HCT116 (cell line): ENCODE results near the gene CNTFR. TPM values are rescaled to one million over a fixed set of nuclear protein-coding genes. Genes with fewer than 3 reads are reported as not detected.

ENCODE experiments used
- ATAC-seq: fragments of 200-7000 bp; cut with Tn5 transposase; 2 replicates; pipeline ENCODE4 v1.9.1; 2020; ENCODE audit warnings: mild to moderate bottlenecking, moderate library complexity
- BruUV-seq: library from RNA; stranded (reverse); fragments of 400-500 nt; replicated peaks from 2 replicates; lab custom pipeline; 2021; lab: Mats Ljungman, UMichigan
- CTCF ChIA-PET: fragments of 300-600 bp; sonication (Branson Sonifier 250); formaldehyde crosslinking; loops from one replicate; lab custom pipeline; 2021; ENCODE audit warnings: antibody characterized with exemption; lab: Charles Lee
- POLR2A ChIA-PET: fragments of 300-600, 350-600 bp; sonication (Branson Sonifier 250); formaldehyde crosslinking; loops from one replicate; lab custom pipeline; 2021; ENCODE audit warnings: antibody characterized with exemption; lab: Charles Lee
- RAD21 ChIA-PET, 2 experiments: fragments of 300-600 bp; sonication (Branson Sonifier 250); formaldehyde crosslinking; loops; one replicate each; lab custom pipeline; 2023; ENCODE audit warnings: low total read pairs in 2 of 2; ENCODE audit not compliant: uncharacterized antibody in 2 of 2, unreplicated experiment in 2 of 2, low non-redundant PET in 1 of 2; lab: Charles Lee
- DNase-seq: peaks from one replicate; pipeline ENCODE4 v3.0.0-alpha.2; 2010; ENCODE audit warnings: low read depth, low spot score
- H2AFZ ChIP-seq: fragments of 200-600 bp; shearing (Covaris generic), sonication (generic); 2 replicates; pipeline ENCODE4 v1.6.1; 2017; ENCODE audit warnings: low read depth, mixed run types, mixed read lengths, antibody characterized with exemption, low read length; ENCODE audit not compliant: poor library complexity, severe bottlenecking
- H3K27ac ChIP-seq: 2 replicates; pipeline ENCODE4 v1.5.1; 2012; ENCODE audit warnings: low read depth, low read length
- H3K27me3 ChIP-seq: fragments of 200-600 bp; sonication (generic); 2 replicates; pipeline ENCODE4 v1.6.1; 2016; ENCODE audit warnings: mixed run types, low read length, mixed read lengths; ENCODE audit not compliant: insufficient read depth
- H3K36me3 ChIP-seq, 2 experiments: fragments of 200-500 bp in 1 of 2; fragments of 200-600 bp in 1 of 2; sonication (Bioruptor generic) in 1 of 2; sonication (generic) in 1 of 2; 2 replicates each; pipeline versions ENCODE4 v1.5.1 to v1.6.1; 2014 to 2016; ENCODE audit warnings: low read length in 2 of 2, inconsistent platforms in 1 of 2, mixed read lengths in 1 of 2, mixed run types in 1 of 2; ENCODE audit not compliant: insufficient read depth in 2 of 2, control insufficient read depth in 1 of 2
- H3K4me1 ChIP-seq, 2 experiments: fragments of 200-600 bp in 1 of 2; sonication (generic) in 1 of 2; 2 replicates each; pipeline versions ENCODE4 v1.5.1 to v1.6.1; 2012 to 2017; ENCODE audit warnings: low read length in 2 of 2, inconsistent platforms in 1 of 2, mild to moderate bottlenecking in 1 of 2, mixed read lengths in 1 of 2, mixed run types in 1 of 2, moderate library complexity in 1 of 2; ENCODE audit not compliant: insufficient read depth in 2 of 2, control insufficient read depth in 1 of 2
- H3K4me2 ChIP-seq: fragments of 200-600 bp; sonication (generic); 2 replicates; pipeline ENCODE4 v1.6.1; 2017; ENCODE audit warnings: mixed run types, low read length, mixed read lengths
- H3K4me3 ChIP-seq, 2 experiments: fragments of 200-600 bp in 1 of 2; sonication (generic) in 1 of 2; replicated peaks in 1 of 2; 2 replicates each; pipeline ENCODE4 v1.5.1; 2011 to 2016; ENCODE audit warnings: low read length in 2 of 2, control low read depth in 1 of 2, low read depth in 1 of 2, mild to moderate bottlenecking in 1 of 2, mixed read lengths in 1 of 2, mixed run types in 1 of 2
- H3K79me2 ChIP-seq: fragments of 200-600 bp; sonication (generic); 2 replicates; pipeline ENCODE4 v1.6.1; 2017; ENCODE audit warnings: mild to moderate bottlenecking, mixed run types, low read length, moderate library complexity, mixed read lengths; ENCODE audit not compliant: insufficient read depth
- H3K9ac ChIP-seq: fragments of 200-600 bp; sonication (generic); 2 replicates; pipeline ENCODE4 v1.6.1; 2016; ENCODE audit warnings: low read length, mixed read lengths
- H3K9me2 ChIP-seq: fragments of 200-600 bp; sonication (generic), shearing (Covaris generic); 2 replicates; pipeline ENCODE4 v1.6.1; 2017; ENCODE audit warnings: mixed run types, mild to moderate bottlenecking, moderate library complexity; ENCODE audit not compliant: insufficient read depth
- H3K9me3 ChIP-seq, 2 experiments: fragments of 200-500 bp in 1 of 2; fragments of 200-600 bp in 1 of 2; sonication (Bioruptor generic) in 1 of 2; sonication (generic) in 1 of 2; 2 replicates each; pipeline ENCODE4 v1.6.1; 2014 to 2017; ENCODE audit warnings: low read length in 2 of 2, mixed read lengths in 2 of 2, inconsistent platforms in 1 of 2, low read depth in 1 of 2, mild to moderate bottlenecking in 1 of 2, mixed run types in 1 of 2, moderate library complexity in 1 of 2; ENCODE audit not compliant: control insufficient read depth in 1 of 2, insufficient read depth in 1 of 2
- H4K20me1 ChIP-seq: fragments of 200-600 bp; sonication (generic), shearing (Covaris generic); 2 replicates; pipeline ENCODE4 v1.6.1; 2017; ENCODE audit warnings: mixed run types, mild to moderate bottlenecking, moderate library complexity; ENCODE audit not compliant: insufficient read depth
- ELF1 ChIP-seq: IDR thresholded peaks from 2 replicates; pipeline ENCODE4 v1.6.1; 2012; ENCODE audit warnings: low read depth, borderline replicate concordance
- EZH2 ChIP-seq: fragments of 200-600 bp; sonication (generic); IDR thresholded peaks from 2 replicates; pipeline ENCODE4 v1.6.1; 2017; ENCODE audit warnings: antibody characterized with exemption, mixed run types
- EZH2phosphoT487 ChIP-seq: fragments of 200-600 bp; IDR thresholded peaks from 2 replicates; pipeline ENCODE4 v1.6.1; 2018; ENCODE audit warnings: antibody characterized with exemption, borderline replicate concordance
- POLR2A ChIP-seq: IDR thresholded peaks from 2 replicates; pipeline ENCODE4 v1.7.0; 2011; ENCODE audit warnings: borderline replicate concordance; ENCODE audit not compliant: insufficient read depth, insufficient read length; ENCODE audit errors: extremely low read depth
- POLR2AphosphoS5 ChIP-seq: IDR thresholded peaks from 2 replicates; pipeline ENCODE4 v1.6.1; 2011; ENCODE audit warnings: mild to moderate bottlenecking, low read depth, low read length, moderate library complexity
- SP1 ChIP-seq: IDR thresholded peaks from 2 replicates; pipeline ENCODE4 v1.6.1; 2012; ENCODE audit warnings: low read depth
- ZFX ChIP-seq: fragments of 450-650 bp; IDR thresholded peaks from 2 replicates; pipeline ENCODE4 v1.6.1; 2017
- intact Hi-C: fragments of 100-400 bp; cut with micrococcal nuclease; formaldehyde crosslinking; loops from 2 replicates; pipeline ENCODE4 v1.10.0; 2022
- total RNA-seq: library from RNA; stranded (reverse); gene quantifications from one replicate; pipeline ENCODE4 v1.2.1, GENCODE V29; 2021; ENCODE audit not compliant: unreplicated experiment
- TF ChIP-seq, protein P1 (sequence below), 3 experiments: fragments of 200-600 bp in 1 of 3; sonication (generic) in 1 of 3; IDR thresholded peaks in 2 of 3; conservative IDR thresholded peaks in 1 of 3; 2 replicates each; pipeline ENCODE4 v1.5.1; 2012 to 2017; ENCODE audit warnings: low read depth in 2 of 3, low read length in 2 of 3, antibody characterized with exemption in 1 of 3, borderline replicate concordance in 1 of 3, control low read depth in 1 of 3, mild to moderate bottlenecking in 1 of 3, mixed read lengths in 1 of 3, mixed run types in 1 of 3, moderate library complexity in 1 of 3; ENCODE audit not compliant: insufficient read depth in 1 of 3
- TF ChIP-seq, protein P2 (sequence below): IDR thresholded peaks from 2 replicates; pipeline ENCODE4 v1.6.1; 2012

CNTFR gene
- total RNA-seq, 1 experiment from 2014 or later = not detected

DNA sequence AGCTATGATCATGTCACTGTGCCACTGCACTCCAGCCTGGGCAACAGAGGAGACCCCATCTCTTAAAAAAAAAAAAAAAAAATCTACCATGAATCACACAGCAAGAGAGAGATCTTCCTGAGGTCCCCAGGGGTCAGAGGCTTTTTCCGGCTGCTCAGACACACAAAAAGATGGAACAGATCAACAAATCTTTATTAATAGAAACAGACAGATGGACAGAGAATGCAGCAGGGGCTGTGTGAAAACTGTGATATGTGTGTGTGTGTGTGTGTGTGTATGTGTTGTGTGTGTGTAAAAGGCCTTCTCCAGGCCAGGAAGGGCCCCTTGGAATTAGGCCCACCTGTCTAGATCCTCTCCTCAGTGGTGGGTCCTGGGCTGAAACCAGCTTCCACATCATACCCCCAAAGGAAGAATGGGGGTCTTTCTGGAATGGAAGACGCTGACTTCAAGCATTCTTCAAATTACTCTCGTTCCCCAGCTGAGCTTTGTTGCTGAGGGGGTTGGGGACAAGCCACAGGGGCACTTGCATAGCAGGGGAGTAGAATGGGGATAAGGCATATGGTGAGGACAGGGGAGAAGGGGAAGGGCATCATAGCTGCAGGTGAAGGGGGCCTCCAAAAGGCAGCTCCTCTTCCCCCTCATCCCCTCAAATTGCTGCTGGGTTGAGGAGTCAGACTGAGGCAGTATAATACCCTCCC lies 45.2 kb upstream of the CNTFR start:
- H3K4me3 ChIP-seq = no peak overlapping the region
- TF ChIP-seq SP1 = no peak
- TF ChIP-seq ZFX = no peak
- no peak for TF ChIP-seq EZH2
- TF ChIP-seq POLR2A = no peak
- H3K9me3 ChIP-seq = no peaks in the 10 kb centered on the region
- H3K9me2 ChIP-seq = no peaks in the 10 kb centered on the region
- H4K20me1 ChIP-seq = no peaks in the 10 kb centered on the region
- ATAC-seq (no peak), DNase-seq (no peak)
- no peak overlapping the region for H2AFZ ChIP-seq
- no peak overlapping the region for H3K4me2 ChIP-seq
- no peak overlapping the region for H3K27ac ChIP-seq
- ChIA-PET RAD21 (interaction anchor here in 1 of 2 experiments (0.6 to 0.7 kb wide), 2 partner anchors 23 to 31 kb away, joined by 3 to 4 read pairs; no protein-coding TSS in a partner anchor), POLR2A (interaction anchor here (1.6 kb wide), 1 partner anchor 15 kb away, joined by 7 read pairs; the partner anchor contains the start of gene DCTN3), CTCF (interaction anchor here (1.0 to 2.5 kb wide), 13 partner anchors 10 to 231 kb away, joined by 3 to 21 read pairs (median 6); partner anchors contain the start of genes DCTN3, GALT and RPP25L)
- BruUV-seq = no TSS peak
- no peak overlapping the region for H3K9ac ChIP-seq
- H3K27me3 ChIP-seq = no peaks in the 10 kb centered on the region
- peaks cover 0 to 12% of the 10 kb centered on the region in 2 experiments; a peak in 2 of 4 replicates for H3K36me3 ChIP-seq
- peaks cover 10 to 41% of the 10 kb centered on the region in 2 experiments; a peak in 3 of 4 replicates for H3K4me1 ChIP-seq
- intact Hi-C loops = loop anchor here (1.0 kb wide), 2 partner anchors 22 to 86 kb away; partner anchors contain the start of gene RPP25L
- H3K79me2 ChIP-seq = peaks cover 27% of the 10 kb centered on the region

DNA sequence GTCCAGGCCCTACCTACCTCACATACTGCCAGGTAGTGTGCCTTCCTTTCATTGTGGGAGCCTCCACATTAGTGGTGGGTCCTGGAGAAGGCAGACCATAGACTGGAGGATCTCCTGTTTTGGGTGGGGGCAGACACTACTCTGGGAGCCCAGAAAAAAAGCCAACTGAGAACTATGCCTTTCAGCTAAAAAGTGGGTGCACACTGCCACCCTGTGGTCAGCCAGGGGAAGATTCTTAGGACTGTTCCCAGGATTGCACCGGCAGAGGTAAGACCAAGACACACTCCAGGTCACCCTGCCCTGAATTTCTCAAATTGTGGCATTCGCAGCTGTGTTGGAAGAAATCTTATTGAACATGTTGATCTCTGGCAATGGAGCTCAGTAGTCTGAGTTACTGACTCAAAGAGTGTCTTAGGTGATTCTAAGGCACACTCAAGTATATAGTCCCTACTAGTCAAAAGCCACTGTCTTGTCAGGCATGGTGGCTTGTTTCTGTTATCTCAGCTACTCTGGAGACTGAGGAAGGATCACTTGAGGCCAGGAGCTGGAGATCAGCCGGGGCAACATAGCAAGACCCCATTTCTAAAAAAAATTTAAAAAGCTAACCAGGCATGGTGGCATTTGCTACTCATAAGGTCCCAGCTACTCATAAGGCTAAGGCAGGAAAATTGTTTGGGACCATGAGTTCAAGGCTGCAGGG lies 44.5 kb upstream of the CNTFR start:
- Histone ChIP-seq H3K4me1 (peaks cover 10 to 45% of the 10 kb centered on the region in 2 experiments; a peak in 3 of 4 replicates), H3K9ac (no peak overlapping the region), H3K4me2 (no peak overlapping the region), H3K9me2 (no peaks in the 10 kb centered on the region), H3K4me3 (no peak overlapping the region), H3K27ac (no peak overlapping the region), H3K27me3 (no peaks in the 10 kb centered on the region), H2AFZ (no peak overlapping the region), H4K20me1 (no peaks in the 10 kb centered on the region), H3K79me2 (peaks cover 27% of the 10 kb centered on the region), H3K36me3 (peaks cover 0 to 12% of the 10 kb centered on the region in 2 experiments; a peak in 2 of 4 replicates), H3K9me3 (no peaks in the 10 kb centered on the region)
- BruUV-seq = no TSS peak
- ATAC-seq = peak; percentile 55
- POLR2A ChIA-PET = interaction anchor here (0.8 to 1.6 kb wide), 2 partner anchors 11 to 14 kb away, joined by 3 to 7 read pairs; partner anchors contain the start of gene DCTN3
- RAD21 ChIA-PET = interaction anchor here in 1 of 2 experiments (0.6 to 0.7 kb wide), 2 partner anchors 23 to 30 kb away, joined by 3 to 4 read pairs; no protein-coding TSS in a partner anchor
- TF ChIP-seq ELF1 (no peak), ZFX (no peak), EZH2phosphoT487 (no peak), POLR2AphosphoS5 (peak; percentile 39)
- TF ChIP-seq, protein P1, sequence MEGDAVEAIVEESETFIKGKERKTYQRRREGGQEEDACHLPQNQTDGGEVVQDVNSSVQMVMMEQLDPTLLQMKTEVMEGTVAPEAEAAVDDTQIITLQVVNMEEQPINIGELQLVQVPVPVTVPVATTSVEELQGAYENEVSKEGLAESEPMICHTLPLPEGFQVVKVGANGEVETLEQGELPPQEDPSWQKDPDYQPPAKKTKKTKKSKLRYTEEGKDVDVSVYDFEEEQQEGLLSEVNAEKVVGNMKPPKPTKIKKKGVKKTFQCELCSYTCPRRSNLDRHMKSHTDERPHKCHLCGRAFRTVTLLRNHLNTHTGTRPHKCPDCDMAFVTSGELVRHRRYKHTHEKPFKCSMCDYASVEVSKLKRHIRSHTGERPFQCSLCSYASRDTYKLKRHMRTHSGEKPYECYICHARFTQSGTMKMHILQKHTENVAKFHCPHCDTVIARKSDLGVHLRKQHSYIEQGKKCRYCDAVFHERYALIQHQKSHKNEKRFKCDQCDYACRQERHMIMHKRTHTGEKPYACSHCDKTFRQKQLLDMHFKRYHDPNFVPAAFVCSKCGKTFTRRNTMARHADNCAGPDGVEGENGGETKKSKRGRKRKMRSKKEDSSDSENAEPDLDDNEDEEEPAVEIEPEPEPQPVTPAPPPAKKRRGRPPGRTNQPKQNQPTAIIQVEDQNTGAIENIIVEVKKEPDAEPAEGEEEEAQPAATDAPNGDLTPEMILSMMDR (IDR thresholded peaks at IDR 0.05 in 2 of 3, conservative IDR thresholded peaks at IDR 0.05 in 1 of 3; ENCODE audit: borderline replicate concordance in 1 of 3, insufficient read depth in 1 of 3, low read depth in 2 of 3, low read length in 2 of 3) = peak in 2 of 3 experiments; percentile 85 to 87; a peak in 4 of 6 replicates
- TF ChIP-seq, protein P2, sequence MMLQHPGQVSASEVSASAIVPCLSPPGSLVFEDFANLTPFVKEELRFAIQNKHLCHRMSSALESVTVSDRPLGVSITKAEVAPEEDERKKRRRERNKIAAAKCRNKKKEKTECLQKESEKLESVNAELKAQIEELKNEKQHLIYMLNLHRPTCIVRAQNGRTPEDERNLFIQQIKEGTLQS = no peak
- intact Hi-C loops = loop anchor here (1.0 kb wide), 2 partner anchors 22 to 86 kb away; partner anchors contain the start of gene RPP25L
- CTCF ChIA-PET = interaction anchor here (1.0 to 2.5 kb wide), 14 partner anchors 10 to 230 kb away, joined by 3 to 21 read pairs (median 6); partner anchors contain the start of genes DCTN3, GALT and RPP25L
- no peak for DNase-seq
